DMS114 treated with DMSO at 0.1 percent for 48 hours (cell line): ENCODE results near the gene IL6ST.
"Not testable (repeated sequence)": the region's sequence is repeated elsewhere in the genome, so short reads cannot be mapped to it uniquely, and the experiment has no call there.

Source experiments
- DNase-seq: peaks from one replicate; lab custom pipeline; 2025; ENCODE audit not compliant: unreplicated experiment; lab: John Stamatoyannopoulos, UW

Gene IL6ST

GRCh38 chr5:56004874-56005273 is 10.1 kb upstream of the IL6ST start:
- DNase-seq, result no peak

- no peak for DNase-seq
These were observed 8.9 kb upstream of the IL6ST start for GRCh38 chr5:56003679-56004078.

- no peak for DNase-seq
These were observed 8.4 kb upstream of the IL6ST start for GRCh38 chr5:56003179-56003578.

DNA sequence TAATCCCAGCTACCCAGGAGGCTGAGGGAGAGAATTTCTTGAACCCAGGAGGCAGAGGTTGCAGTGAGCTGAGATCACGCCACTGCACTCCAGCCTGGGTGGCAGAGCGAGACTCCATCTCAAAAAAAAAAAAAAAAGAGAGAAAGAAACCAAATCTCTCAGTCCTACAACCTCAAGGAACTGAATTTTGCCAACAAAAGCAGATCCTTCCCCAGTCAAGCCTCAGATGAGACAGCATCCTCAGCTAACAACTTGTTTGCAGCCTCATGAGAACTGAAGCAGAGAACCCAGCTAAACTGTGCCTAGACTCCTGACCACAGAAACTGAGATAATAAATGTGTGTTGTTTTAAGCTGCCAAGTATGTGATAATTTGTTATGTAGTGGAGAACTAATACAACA is 7.5 kb upstream of the IL6ST start:
- no peak for DNase-seq

GRCh38 chr5:56000221-56000620 is 5.5 kb upstream of the IL6ST start:
- not testable (repeated sequence) for DNase-seq

- no peak for DNase-seq
These were observed 4.2 kb upstream of the IL6ST start for GRCh38 chr5:55998966-55999365.

DNA sequence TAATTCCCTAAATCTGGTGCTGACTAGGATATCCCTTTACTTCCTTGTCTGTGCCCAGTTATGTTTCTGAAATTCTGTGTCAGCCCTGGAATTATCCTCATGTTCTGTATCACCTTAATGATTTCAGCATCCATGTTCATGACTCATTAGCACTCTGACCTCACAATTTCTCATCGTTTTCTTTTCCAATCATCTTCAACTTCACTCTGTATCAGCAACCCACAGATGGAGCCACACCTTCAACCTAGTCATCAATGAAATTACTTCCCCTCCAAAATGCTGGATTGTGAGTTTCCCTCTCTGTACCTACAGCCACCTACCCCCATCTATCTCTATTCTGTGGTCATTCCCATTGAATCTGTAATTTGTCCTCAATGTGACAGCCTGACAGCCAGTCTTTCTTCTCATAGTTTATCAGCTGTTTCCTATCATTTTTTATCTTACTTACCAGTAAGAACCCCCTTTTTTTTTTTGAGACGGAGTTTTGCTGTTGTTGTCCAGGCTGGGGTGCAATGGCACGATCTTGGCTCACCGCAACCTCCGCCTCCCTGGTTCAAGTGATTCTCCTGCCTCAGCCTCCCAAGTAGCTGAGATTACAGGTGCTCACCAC is 3.1 kb upstream of the IL6ST start:
- no peak for DNase-seq

DNA sequence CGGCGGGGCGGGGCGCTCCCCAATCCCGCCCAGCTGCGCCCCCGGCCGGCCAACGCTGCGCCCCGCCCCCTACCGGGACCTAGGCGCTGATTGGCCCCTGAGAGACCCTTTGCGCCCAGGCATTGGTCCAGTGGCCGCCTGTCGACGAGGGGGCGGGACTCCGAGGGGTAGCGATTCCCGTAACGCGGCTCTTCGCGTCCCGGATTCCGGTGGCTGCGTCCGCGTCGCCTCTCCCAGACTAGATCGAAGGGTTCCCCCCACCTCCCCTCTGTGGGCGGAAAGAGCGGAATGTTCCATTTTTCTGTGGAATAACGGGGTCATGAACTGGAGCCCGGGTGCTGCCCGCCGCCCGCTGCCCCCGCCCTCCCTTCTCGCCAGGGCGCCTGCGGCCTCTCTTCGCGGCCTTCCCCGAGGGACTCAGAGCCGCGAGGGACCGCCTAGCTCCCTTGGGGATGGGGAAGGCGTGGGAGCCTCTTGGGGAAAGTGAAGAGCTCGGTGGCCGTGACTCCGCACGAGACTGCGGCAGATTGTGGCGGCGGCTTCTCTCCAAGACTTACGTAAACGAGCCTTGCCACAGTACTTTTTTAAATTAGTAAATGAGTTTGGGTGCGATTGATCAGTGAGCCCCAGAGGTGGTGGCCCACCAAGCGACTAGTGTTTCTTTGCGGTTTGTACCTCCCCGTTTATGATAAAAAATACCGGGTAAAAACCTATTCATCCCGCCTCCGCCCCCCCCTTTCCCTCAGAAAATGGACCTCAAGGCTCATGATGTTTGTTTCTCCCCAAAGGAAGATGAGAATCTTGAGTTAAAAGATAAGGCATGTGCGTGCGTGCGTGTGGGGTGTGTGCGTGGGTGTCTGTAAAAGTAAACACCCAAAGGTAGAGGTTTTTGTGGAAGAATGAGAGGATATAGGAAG is 493 bp upstream of the IL6ST start:
- peak; percentile 84 for DNase-seq

DNA sequence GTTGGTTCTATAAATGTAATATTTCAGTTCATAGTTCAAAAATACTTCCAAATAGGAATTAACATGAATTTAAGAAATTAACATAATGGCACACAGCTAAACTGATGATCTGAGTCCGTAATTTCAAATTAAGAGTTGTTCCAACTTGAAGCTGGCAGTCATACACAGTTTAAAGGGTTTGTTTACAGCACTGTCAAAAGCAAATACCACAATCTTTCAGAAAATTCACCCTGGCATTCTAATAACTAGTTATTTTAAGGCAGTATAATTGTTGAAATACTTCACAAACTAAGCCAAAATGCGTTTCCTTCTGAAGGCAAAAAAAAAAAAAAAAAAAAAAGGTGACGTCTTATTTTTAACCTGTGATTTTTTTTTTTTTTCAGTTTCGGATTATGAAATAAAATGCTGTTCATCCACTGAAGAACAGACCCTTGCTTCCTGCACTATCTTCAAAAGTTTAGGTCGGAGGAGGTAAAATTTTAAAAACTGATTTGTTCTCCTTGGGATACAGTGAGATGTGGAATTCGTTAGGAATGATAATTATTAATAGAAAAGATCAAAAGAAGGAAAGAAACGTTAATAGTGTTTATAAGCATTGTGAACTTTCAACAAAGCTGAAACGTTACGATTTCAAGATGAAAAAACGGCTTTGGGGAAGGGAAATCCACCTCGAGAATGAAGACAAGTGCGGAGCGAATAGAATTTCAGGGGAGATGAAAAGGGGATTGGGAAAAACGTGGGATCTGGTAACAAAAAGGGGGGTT is 850 bp downstream of the IL6ST start:
- no peak for DNase-seq

DNA sequence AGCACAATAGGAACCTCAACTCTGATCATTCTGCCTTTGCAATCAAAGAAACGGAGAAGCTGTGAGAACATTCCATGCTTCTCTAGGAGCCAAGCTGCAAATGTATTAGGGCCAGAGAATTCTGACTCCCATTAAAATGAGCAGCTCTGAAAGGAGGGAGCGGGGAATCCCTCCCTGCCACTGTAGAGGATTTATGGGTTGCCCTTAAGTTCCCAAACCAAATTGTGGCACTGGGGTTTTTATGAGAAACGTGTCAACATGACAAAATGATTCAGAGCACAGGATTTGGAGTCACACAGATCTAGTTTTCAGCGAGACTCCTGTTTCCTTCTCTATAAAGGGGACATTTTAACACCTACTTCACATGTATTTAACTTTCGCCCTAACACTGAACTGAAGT is 1.8 kb downstream of the IL6ST start:
- no peak for DNase-seq

- DNase-seq, result no peak
These were observed 2.8 kb downstream of the IL6ST start for GRCh38 chr5:55991768-55992486.

DNA sequence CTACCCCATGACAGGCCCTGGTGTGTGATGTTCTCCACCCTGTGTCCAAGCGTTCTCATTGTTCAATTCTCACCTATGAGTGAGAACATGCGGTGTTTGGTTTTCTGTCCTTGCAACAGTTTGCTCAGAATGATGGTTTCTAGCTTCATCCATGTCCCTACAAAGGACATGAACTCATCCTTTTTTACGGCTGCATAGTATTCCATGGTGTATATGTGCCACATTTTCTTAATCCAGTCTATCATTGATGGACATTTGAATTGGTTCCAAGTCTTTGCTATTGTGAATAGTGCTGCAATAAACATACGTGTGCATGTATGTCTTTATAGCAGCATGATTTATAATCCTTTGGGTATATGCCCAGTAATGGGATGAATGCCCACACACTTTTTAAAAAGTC is 3.9 kb downstream of the IL6ST start:
- not testable (repeated sequence) for DNase-seq

DNA sequence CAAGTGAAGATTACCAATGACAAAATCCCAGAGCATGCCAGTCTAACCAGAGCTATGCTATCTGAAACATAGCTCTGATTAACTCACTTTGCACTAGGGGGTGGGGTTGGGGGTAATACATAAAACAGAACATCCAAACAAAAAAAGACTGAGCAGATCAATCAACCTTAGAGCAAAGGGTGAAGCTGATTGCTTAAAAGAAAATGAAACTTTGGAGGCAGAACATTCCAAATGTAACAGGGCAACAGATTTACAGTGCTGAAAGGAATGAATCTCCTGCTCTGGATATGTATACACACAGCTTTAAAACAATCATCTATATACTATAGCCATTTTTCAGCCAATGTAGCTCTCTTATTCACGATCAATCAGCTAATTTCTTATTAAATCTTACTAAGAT is 4.9 kb downstream of the IL6ST start:
- no peak for DNase-seq

DNA sequence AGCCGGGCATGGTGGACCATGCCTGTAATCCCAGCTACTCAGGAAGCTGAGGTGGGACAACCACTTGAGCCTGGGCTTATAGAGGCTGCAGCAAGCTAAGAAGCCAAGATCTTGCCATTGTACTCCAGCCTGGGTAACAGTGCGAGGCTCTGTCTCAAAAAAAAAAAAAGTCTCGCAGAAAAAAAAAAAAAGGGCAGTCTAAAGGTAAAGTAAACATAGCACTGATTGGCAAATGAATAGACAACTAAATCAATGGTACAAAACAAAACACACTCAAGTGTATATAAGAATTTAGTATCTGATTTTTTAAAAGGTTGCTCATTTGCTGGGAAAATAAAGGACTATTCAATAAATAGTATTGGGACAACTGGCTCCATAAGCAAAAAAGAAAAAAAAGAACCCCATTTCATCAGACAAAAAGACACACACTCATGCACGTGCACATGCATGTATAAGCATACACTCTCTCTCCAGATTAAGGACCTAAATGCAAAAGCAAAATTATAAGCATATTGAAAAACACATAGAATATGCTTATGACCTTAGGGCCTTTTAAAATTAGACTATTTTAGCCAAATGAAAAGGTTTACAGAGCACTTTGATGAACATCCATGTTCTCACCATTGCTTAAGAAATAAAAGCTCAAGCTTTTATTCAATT is 5.7 kb downstream of the IL6ST start:
- DNase-seq, result no peak

DNA sequence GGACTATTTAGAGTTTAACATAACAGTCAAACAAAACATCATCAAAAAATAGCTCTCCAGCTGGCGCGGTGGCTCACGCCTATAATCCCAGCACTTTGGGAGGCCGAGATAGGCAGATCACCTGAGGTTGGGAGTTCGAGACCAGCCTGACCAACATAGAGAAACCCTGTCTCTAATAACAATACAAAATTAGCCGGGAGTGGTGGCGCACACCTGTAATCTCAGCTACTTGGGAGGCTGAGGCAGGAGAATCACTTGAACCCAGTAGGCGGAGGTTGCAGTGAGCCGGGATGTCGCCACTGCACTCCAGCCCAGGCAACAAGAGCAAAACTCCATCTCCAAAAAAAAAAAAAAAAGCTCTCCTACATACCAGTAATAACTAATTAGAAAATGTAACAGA is 6.3 kb downstream of the IL6ST start:
- not testable (repeated sequence) for DNase-seq

DNA sequence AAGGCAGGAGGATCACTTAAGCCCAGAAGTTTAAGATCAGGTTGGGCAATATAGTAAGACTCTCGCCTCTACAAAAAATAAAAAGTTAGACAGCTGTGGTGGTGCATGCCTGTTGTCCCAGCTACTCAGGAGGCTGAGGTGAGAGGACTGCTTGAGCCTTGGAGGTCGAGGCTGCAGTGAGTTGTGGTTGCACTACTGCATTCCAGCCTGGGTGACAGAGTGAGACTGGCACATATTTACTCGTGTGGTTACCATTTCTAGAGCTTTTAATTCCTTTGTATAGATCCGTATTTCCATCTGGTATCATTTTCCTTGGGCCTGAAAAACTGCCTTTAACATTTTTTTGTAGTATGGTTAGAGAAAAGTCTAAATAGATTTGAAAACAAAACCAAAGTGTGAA is 7.8 kb downstream of the IL6ST start:
- DNase-seq, result no peak

DNA sequence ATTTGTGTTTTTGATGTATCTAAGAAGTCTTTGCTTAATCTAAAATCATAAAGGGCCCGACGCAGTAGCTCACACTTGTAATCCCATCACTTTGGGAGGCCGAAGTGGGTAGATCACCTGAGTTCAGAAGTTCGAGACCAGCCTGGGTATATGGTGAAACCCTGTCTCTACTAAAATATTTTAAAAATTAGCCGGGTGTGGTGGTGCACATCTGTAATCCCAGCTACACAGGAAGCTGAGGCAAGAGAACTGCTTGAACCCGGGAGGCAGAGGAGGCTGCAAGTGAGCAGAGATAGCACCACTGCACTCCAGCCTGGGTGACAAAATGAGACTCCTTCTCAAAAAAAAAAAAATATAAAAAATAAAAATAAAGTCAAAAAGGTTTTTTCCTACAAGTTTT is 9.6 kb downstream of the IL6ST start:
- DNase-seq, result no peak

DNA sequence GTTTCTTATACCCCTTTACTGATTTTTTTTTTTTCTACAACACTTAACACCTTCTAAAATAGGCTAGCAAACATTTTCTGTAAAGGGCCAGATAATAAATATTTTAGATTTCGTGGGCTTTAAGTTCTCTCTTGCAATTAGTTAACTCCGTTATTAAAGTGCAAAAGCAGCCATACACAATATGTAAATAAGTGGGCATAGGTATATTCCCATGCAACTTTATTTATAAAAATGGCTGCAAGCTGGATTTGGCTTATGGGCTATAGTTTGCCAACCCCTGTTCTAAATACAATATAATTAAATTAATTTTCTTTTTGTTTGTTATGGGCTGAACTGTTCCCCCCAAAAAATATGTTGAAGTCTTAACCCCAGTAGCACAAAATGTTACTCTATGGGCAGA is 10.8 kb downstream of the IL6ST start:
- no peak for DNase-seq

DNA sequence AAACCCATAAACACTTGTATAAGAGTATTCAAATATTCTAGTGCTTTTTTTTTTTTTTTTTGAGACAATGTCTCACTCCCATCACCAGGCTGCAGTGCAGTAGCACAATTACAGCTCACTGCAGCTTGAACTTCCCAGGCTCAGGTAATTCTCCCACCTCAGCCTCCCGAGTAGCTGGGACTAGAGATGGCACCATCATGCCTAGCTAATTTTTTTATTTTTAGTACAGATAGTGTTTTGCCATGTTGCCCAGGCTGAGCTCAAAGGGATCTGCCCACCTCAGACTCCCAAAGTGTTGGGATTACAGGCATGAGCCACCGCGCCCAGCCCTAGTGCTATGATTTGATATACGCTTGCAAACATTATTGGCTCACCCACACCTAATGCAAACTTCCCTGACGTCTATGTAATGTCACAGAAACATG is 11.8 kb downstream of the IL6ST start:
- no peak for DNase-seq

DNA sequence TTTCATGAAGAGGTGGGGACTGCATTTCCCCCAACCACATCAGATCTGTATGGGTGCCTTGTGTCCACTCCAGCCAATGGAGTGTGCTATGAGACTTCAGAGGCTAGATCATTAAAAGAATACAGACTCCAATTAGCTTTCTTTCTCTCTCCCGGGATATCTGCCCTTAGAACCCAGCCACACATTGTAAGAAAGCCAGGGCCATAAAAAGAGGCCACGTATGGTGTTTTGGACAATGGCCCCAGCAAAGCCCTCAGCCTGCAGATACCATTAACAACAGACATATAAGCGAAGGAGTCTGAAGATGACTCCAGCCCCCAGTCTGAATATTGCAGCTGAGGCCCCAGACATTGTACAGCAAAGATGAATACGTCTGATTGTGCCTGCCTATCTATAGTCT is 21.5 kb downstream of the IL6ST start:
- DNase-seq, result no peak

DNA sequence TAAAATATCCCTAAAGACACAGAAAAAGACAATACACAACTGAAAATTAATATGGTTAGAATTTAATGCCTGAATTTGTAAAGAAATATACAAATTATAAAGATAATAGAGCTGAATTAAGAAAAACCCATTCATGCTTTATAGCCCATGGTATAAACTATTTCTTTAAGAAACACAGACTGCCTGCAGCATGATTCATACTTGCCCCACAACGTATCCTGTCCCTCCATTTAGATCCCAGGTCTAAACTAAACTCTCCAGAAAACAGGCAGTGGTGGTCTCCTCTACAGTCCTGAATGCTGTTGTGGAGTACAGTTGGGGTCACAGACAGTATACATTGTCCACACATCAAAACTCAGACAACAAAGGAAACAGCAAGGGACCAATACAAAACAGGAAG is 24.8 kb downstream of the IL6ST start:
- DNase-seq, result no peak
